Stimulated activated naive CD4-positive, alpha-beta T cell treated with Interleukin-2 at 50 U/mL for 16 hours (primary cell): ENCODE data around the gene PIP5KL1.

Experiments
- DNase-seq: peaks from one replicate; lab custom pipeline; 2025; lab: John Stamatoyannopoulos, UW

The PIP5KL1 gene

GRCh38 chr9:127873223-127873691 is 57.3 kb downstream of the PIP5KL1 start:
- no peak for DNase-seq

GRCh38 chr9:127872369-127873222 is 58.0 kb downstream of the PIP5KL1 start:
- DNase-seq, result no peak

- DNase-seq, result no peak
Measured at GRCh38 chr9:127871531-127871930, 59.0 kb downstream of the PIP5KL1 start.

- DNase-seq, result no peak
Measured at GRCh38 chr9:127870887-127871286, 59.7 kb downstream of the PIP5KL1 start.
